CD4-positive, alpha-beta T cell treated with Interleukin-15 for 4 hours (primary cell): ENCODE data around the gene ARHGAP26.

Experiments used
- DNase-seq: peaks from one replicate; pipeline ENCODE4 v3.0.0-alpha.2; 2020; ENCODE audit warnings: low spot score

The ARHGAP26 gene

DNA sequence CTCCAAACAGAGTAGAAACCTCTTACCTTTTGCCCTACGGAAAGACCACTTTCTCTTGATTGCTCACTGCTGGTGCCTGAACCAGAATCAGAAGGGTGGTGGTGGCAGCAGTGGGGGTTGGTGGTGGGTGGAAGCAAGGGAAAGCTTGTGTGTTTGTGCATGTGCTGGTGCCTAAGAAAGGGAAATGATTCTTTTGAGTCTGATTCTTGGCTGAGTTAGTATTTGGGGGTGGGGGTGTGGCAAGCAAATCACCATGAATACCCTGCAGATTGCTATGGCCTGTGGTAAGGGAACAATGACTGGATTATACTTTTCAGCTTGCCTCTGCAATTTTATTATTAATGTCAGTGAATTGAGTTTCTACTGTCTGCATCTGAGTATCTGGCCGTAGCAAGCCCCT, 106.6 kb downstream of the ARHGAP26 start:
- DNase-seq, result no peak

DNA sequence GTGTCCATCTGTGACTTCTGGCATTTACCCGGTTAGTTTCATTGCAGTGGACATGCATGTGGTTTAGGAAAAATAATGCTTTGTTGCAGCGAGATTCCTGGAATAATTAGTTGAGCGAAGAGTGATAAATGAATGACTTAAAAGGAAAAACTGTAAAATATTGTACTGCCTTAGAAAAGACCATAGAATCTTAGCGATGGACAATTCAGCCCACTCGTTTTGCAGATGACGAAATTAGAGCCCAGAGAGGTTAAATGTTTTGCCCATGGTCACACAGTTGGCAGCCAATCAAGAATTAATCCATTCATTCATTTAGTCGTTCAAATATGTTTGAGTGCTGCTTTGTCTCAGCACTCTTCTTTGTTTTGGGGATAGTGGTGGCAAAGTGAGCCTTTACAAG, 107.9 kb downstream of the ARHGAP26 start:
- no peak for DNase-seq

GRCh38 chr5:142878638-142879037, 108.5 kb downstream of the ARHGAP26 start:
- DNase-seq, result no peak

DNA sequence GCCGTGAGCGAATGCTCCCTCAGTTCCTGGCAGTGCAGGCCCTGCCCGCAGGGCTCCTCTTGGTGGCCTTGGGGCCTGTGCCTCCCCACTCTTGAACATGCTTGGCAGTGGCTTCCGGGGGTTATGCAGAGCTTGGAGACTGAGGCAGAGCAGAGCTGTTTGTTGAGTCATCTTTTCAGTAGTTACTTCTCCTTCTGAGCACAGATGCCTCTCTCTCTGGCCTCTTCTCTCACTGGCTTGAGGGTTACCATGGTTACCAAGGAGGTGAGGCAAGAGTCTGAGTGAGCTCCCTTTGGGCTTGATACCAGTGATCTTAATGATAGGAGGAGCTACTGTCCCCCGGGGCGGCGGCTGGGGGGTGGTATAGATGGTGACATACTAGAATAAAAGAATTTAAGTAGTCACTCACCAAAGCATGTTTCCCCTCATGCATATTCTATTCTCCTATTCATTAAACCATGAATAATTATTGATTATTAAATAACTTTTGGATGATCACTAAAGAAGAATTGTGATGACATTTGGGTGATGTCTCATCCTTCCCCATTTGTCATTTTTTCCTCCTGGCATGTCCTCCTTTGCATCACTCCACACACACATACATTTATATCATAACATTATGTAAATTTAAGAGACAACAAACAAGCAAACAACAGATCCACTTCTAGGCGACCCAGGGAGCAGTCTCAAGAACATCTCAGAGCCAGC, 111.1 kb downstream of the ARHGAP26 start:
- peak; percentile 12 for DNase-seq

- no peak for DNase-seq
Measured at GRCh38 chr5:142881784-142882126, 111.6 kb downstream of the ARHGAP26 start.

- no peak for DNase-seq
Measured at GRCh38 chr5:142883025-142883424, 112.8 kb downstream of the ARHGAP26 start.

- DNase-seq, result no peak
Measured at GRCh38 chr5:142883438-142883837, 113.3 kb downstream of the ARHGAP26 start.

- DNase-seq, result no peak
Measured at GRCh38 chr5:142884029-142884428, 113.9 kb downstream of the ARHGAP26 start.

- DNase-seq, result no peak
Measured at GRCh38 chr5:142886211-142886610, 116.0 kb downstream of the ARHGAP26 start.

- DNase-seq, result no peak
Measured at GRCh38 chr5:142886956-142887355, 116.8 kb downstream of the ARHGAP26 start.

DNA sequence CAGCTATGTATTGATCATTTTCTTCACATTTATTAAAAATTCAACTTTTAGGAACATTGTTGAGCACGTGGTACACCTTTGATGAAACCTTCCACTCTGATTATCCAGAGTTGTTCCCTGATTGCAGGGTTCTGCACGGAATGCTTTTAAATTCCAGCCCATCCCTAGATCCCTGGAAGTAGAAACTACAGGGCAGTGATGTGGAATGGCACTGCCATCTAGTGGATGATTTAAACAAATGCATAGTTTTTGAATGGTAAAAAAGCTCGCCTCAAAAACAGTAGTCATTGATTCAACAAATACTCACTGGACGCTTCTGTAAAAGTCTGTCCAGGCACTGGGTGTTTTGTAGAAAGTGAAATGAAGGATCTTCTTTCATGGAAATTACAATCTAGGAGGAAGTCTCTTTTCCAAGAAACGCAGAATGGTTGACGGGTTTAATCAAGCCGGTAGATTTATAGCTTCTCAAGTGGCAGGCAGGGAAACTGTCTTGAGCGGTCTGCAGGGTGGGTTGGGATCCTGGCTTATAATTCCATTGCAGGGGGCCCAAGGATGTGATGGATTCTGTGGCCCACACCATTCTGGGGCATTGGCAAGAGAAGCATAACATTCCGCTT, 118.4 kb downstream of the ARHGAP26 start:
- DNase-seq, result peak; percentile 32

DNA sequence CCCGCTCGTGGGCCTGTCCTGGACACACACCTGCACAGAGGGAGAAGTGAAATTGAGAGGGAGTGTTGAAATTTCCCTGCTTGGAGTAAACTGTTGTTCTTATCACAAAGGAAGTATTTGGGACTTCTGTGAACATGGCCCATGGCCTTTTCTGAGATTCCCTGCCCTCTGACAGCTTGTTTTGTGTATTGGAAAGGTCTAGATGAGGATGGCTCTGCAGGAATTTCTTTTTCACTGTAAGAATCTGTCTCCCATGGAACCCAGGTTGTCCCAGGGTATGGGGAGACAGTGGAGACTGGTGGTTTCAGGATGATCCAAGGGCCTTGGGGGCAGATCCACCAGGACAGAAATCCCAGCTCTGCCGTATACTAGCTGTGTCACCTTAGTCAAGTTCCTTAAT, 121.8 kb downstream of the ARHGAP26 start:
- no peak for DNase-seq

DNA sequence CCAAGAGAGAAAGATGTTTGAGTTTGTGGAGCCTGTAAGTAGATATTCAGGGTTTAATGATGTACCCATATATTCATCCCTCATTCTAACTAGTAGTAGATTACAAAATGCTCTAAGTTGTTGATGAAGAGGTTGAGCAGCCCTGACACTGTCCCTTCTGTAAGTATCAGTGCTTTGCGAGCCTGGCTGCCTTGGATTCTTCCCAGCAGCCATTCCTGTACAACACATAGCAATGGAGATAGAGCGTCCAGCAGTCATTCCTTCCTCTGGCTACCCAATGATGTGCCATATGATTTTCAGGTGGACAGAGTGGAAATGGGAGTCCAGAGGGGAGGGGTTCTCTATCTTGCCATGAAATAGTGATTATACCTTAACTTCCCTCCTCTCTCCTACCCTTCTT, 124.1 kb downstream of the ARHGAP26 start:
- no peak for DNase-seq

GRCh38 chr5:142894749-142895148, 124.6 kb downstream of the ARHGAP26 start:
- DNase-seq, result no peak

- DNase-seq, result no peak
Measured at GRCh38 chr5:142896325-142897007, 126.3 kb downstream of the ARHGAP26 start.

- DNase-seq, result no peak
Measured at GRCh38 chr5:142897328-142897727, 127.2 kb downstream of the ARHGAP26 start.

DNA sequence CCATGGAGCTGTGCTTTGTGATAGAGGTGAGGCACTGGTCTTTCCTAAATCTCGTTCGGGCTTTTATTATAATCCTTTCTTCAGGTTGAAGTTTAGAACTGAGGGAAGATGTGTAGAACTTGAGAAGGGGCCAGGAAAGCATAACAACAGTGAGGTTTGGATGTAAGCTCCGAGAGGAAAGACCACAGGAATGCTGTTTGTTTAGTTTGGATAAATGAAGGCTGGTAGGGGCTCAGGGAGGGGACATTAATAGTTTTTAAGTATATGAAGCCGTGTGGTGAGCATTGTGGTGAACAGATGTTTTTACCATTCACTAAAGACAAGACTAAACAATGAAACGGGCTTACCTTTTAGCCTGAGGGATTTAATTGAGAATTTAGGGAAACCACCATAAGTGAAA, 130.8 kb downstream of the ARHGAP26 start:
- no peak for DNase-seq

- no peak for DNase-seq
Measured at GRCh38 chr5:142901476-142902185, 131.5 kb downstream of the ARHGAP26 start.

DNA sequence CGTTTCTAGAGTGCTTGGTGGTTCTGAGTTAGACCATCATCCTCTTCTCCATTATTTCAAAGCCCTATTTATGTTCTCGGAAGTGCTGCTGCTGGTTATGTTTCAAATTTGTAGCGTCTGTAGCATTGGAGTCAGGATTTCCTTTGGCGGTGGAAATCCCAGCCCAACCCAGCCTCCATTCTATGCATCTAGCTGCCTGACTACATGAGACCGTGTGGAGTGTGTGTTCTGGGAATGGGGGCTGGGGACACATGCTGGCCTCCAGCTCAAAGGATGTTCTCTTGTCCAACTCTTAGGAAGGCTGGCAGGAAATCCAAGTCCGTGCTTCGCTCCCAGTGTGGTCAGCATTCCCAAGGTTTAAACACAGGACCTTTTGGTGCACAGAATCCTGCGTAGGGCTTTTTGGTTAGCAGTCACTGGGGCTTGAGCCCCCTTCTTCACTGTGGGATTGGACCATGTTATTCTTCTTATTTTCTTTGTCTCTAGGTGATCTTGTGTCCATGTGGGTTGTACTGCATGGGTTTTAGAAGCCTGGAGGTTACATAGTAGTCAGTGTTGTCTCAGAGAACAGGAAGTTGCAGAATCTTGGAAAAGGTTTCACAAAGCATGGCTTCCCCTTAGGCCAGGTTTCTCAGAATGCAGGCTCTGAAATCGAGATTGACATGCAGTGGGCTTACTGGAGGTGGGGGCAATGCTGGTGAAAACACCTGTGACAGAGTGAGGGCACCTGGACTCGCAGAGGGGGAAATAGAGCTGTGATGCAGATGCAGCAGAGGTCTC, 132.2 kb downstream of the ARHGAP26 start:
- no peak for DNase-seq

- DNase-seq, result no peak
Measured at GRCh38 chr5:142904416-142904815, 134.2 kb downstream of the ARHGAP26 start.

- no peak for DNase-seq
Measured at GRCh38 chr5:142905348-142905747, 135.2 kb downstream of the ARHGAP26 start.
